IPS DF 6.9 (cell line): ENCODE results near the gene NRDC.
"Not testable (repeated sequence)": the region's sequence is repeated elsewhere in the genome, so short reads cannot be mapped to it uniquely, and the experiment has no call there.

Source experiments
- DNase-seq: peaks from one replicate; pipeline ENCODE4 v3.0.0-alpha.2; 2013; ENCODE audit warnings: low read depth, low spot score
- H3K27ac ChIP-seq: one replicate; pipeline ENCODE4 v1.5.1; 2013; ENCODE audit warnings: low read length, control low read depth
- H3K27me3 ChIP-seq: 2 replicates; pipeline ENCODE4 v1.6.1; 2013; ENCODE audit warnings: mild to moderate bottlenecking, low read length; ENCODE audit not compliant: control insufficient read depth, insufficient read depth
- H3K36me3 ChIP-seq: 2 replicates; pipeline ENCODE4 v1.6.1; 2013; ENCODE audit warnings: low read length; ENCODE audit not compliant: control insufficient read depth, insufficient read depth
- H3K4me1 ChIP-seq: 2 replicates; pipeline ENCODE4 v1.6.1; 2013; ENCODE audit warnings: low read length; ENCODE audit not compliant: control insufficient read depth, insufficient read depth
- H3K4me3 ChIP-seq: 2 replicates; pipeline ENCODE4 v1.5.1; 2013; ENCODE audit warnings: mild to moderate bottlenecking, low read length
- H3K9me3 ChIP-seq: 2 replicates; pipeline ENCODE4 v1.6.1; 2013; ENCODE audit warnings: low read length, inconsistent platforms; ENCODE audit not compliant: control insufficient read depth, insufficient read depth
- WGBS: extraction: QIAGEN DNeasy Blood & Tissue Kit; methylation state at CpG from one replicate; pipeline ENCODE4 v1.1.7; 2013; ENCODE audit warnings: mixed read lengths, missing lambda C conversion rate; ENCODE audit not compliant: insufficient read length, insufficient coverage; 5-methylcytosine and 5-hydroxymethylcytosine counted together

Gene NRDC

DNA sequence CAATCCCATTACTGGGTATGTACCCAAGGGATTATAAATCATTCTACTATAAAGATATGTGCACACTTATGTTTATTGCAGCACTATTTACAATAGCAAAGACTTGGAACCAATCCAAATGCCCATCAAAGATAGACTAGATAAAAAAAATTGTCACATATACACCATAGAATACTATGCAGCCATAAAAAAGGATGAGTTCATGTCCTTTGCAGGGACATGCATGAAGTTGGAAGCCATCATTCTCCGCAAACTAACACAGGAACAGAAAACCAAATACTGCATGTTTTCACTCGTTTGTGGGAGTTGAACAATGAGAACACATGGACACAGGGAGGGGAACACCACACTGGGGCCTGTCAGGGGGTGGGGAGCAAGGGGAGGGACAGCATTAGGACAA, 16.2 kb upstream of the NRDC start:
- H3K27ac ChIP-seq, H3K9me3 ChIP-seq, H3K27me3 ChIP-seq, H3K4me3 ChIP-seq, H3K36me3 ChIP-seq, DNase-seq, H3K4me1 ChIP-seq: not testable (repeated sequence)
- no CpG with 5 or more reads among the region's 2 CpGs for WGBS

- Histone ChIP-seq H3K9me3 (no peaks in the 10 kb centered on the region), H3K4me1 (no peaks in the 10 kb centered on the region; the same call in 1 of the 2 replicates), H3K27me3 (no peaks in the 10 kb centered on the region), H3K27ac (no peak overlapping the region), H3K36me3 (no peaks in the 10 kb centered on the region), H3K4me3 (peak overlapping the region; percentile 69)
- no peak for DNase-seq
- WGBS = no CpG with 5 or more reads among the region's 17 CpGs
These were observed 265 bp downstream of the NRDC start for GRCh38 chr1:51878308-51878615.

DNA sequence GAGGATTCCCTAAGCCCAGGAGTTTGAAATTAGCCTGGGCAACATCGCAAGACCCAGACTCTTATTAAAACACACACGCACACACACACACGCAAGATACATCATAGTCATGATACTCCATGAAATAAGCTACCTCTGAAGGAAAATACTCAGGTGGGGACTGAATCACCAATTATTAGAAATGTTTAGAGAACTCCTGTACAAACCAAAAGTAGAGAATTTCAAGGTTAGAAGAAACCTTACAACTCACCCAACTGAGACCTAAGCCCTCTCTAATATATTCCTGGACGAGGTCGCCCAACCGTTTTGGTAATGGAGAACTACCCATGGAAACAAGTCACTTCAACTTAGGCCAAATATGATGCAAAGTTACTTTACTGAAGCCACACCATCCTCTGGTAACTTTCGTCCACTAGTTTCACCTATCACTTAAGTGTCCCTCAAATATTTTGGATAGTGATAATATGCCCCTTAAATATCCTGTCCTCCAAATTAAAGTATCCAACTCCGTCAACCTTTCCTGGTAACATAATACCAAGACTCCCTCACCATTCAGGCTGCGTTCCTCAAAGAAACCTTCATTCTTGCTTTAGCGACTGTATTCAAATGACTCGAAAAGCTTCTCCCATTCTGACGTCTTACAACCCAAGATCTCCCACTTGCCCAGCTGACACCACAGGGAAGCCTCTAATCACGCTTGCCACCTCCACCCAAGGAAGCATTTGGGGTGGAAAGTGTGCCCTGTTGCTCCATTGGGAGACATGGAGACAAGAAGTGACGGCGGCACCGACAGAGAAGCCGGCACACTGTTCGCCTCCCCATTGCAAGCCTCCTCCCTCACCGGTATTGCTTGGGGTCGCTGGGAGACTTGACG, 856 bp downstream of the NRDC start:
- WGBS = no CpG with 5 or more reads among the region's 21 CpGs
- DNase-seq = no peak
- H3K9me3 ChIP-seq = no peaks in the 10 kb centered on the region
- H3K27me3 ChIP-seq = no peaks in the 10 kb centered on the region
- H3K4me1 ChIP-seq = no peaks in the 10 kb centered on the region; the same call in 1 of the 2 replicates
- no peaks in the 10 kb centered on the region for H3K36me3 ChIP-seq
- peak overlapping the region; percentile 69 for H3K4me3 ChIP-seq
- H3K27ac ChIP-seq = no peak overlapping the region

DNA sequence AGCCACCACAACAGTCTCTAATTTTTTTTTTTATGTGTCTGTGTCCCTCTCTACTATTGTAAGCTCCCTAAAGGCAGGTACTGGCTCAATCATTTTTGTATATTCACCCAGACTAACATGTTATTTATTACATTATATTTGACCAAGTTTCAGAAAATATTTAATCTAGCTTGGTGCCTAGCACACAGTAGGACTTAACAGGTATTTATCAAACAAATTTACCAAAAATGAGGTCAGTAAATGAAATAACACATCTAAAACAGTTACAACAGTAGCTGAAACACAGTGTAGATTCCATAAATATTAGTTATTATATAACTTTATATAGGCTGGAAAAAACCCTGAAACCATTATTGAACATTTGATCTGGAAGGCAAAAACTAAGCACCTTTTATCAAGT, 2.7 kb downstream of the NRDC start:
- no peak for DNase-seq
- Histone ChIP-seq H3K27ac (no peak overlapping the region), H3K36me3 (no peaks in the 10 kb centered on the region), H3K4me3 (no peak overlapping the region), H3K27me3 (no peaks in the 10 kb centered on the region), H3K9me3 (no peaks in the 10 kb centered on the region), H3K4me1 (no peaks in the 10 kb centered on the region; the same call in 1 of the 2 replicates)

DNA sequence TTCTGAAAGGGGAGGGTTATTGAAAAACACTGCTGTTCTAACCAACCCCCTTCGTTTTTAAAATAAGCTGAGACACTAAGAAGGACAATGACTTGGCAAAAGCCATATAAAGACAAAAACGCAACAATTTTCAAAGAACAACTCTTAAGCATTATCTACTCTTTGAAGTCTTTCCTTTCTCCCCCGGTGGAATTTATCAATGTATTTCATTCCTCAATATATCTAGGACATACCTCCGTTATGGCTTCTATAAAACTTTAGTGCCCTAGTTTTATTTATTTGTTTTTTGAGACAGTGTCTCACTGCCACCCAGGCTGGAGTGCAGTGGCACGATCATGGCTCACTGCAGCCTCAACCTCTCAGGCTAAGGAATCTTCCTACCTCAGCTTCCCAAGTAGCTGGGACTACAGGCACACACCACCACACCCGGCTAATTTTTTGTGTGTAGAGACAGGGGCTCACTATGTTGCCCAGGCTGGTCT, 3.2 kb downstream of the NRDC start:
- no CpG with 5 or more reads among the region's 6 CpGs for WGBS
- no peak overlapping the region for H3K27ac ChIP-seq
- no peak for DNase-seq
- no peaks in the 10 kb centered on the region for H3K36me3 ChIP-seq
- no peaks in the 10 kb centered on the region for H3K9me3 ChIP-seq
- no peak overlapping the region for H3K4me3 ChIP-seq
- H3K4me1 ChIP-seq = no peaks in the 10 kb centered on the region; the same call in 1 of the 2 replicates
- H3K27me3 ChIP-seq = no peaks in the 10 kb centered on the region

GRCh38 chr1:51873270-51873669, 5.3 kb downstream of the NRDC start:
- H3K27me3 ChIP-seq, H3K4me3 ChIP-seq, H3K27ac ChIP-seq, H3K4me1 ChIP-seq, H3K9me3 ChIP-seq, H3K36me3 ChIP-seq, DNase-seq: not testable (repeated sequence)
- no CpG with 5 or more reads among the region's 1 CpG for WGBS

DNA sequence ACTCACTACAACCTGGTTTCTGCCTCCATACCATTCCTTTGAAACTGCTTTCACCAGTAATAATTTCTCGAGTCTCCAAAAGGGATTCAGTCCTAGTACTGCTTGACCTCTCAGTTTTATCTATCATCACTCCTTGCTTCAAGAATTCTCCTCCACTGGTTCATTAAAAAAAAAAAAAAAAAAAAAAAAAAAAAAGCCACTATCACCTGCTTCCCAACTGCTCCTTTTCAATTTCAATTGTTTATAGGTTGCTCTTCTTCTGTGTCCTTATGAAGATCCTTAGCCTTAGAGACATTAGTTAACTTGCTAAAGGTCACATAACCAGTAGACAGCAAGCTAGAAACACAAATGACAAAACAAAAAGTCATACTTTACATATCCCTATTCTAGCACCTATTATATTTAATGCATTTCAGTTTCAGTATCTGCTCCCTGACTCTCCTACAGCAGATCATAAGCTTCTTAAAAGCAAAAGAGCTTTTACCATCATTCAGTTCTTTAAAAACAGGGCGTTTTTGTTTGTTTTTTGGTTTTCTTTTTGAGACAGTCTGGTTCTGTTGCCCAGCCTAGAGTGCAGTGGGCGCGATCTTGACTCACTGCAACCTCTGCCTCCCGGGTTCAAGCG, 7.1 kb downstream of the NRDC start:
- no CpG with 5 or more reads among the region's 6 CpGs for WGBS
- H3K4me3 ChIP-seq = no peak overlapping the region
- H3K9me3 ChIP-seq = no peaks in the 10 kb centered on the region
- H3K27ac ChIP-seq = no peak overlapping the region
- H3K4me1 ChIP-seq = no peaks in the 10 kb centered on the region
- no peaks in the 10 kb centered on the region for H3K36me3 ChIP-seq
- no peak for DNase-seq
- H3K27me3 ChIP-seq = no peaks in the 10 kb centered on the region

DNA sequence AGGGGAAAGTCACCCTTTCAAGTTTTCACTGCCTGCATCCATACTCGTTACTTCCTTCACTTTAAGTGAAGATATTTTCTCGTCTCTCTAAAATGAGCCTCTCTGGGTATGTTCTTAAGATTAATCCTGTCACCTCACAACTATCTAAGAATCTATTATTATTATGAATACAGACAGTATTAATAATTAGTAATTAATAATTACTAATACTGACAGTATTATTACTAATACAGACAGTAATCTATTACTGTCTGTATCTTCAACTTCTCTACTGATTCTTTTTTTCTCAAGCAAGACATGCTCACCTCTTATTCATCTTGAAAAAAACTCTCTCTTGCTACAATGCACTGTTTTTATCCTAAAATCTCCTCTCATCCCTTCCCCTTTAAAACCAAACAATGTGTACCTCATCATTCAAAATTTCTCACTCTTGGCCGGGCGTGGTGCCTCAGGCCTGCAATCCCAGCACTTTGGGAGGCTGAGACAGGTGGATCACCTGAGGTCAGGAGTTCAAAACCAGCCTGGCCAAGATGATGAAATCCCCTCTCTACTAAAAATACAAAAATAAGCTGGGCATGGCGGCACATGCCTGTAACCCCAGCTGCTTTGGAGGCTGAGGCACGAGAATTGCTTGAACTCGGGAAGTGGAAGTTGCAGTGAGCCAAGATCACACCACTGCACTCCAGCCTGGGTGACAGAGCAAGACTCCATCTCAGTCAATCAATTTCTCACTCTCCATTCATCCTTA, 7.8 kb downstream of the NRDC start:
- DNase-seq = no peak
- Histone ChIP-seq H3K9me3 (no peaks in the 10 kb centered on the region), H3K4me1 (no peaks in the 10 kb centered on the region), H3K4me3 (no peak overlapping the region), H3K27me3 (no peaks in the 10 kb centered on the region), H3K36me3 (no peaks in the 10 kb centered on the region), H3K27ac (no peak overlapping the region)
- no CpG with 5 or more reads among the region's 7 CpGs for WGBS

- Histone ChIP-seq H3K4me1 (no peaks in the 10 kb centered on the region), H3K36me3 (no peaks in the 10 kb centered on the region), H3K9me3 (no peaks in the 10 kb centered on the region), H3K27ac (no peak overlapping the region), H3K4me3 (no peak overlapping the region), H3K27me3 (no peaks in the 10 kb centered on the region)
- no CpG with 5 or more reads among the region's 4 CpGs for WGBS
- no peak for DNase-seq
These were observed 10.9 kb downstream of the NRDC start for GRCh38 chr1:51867479-51868232.

DNA sequence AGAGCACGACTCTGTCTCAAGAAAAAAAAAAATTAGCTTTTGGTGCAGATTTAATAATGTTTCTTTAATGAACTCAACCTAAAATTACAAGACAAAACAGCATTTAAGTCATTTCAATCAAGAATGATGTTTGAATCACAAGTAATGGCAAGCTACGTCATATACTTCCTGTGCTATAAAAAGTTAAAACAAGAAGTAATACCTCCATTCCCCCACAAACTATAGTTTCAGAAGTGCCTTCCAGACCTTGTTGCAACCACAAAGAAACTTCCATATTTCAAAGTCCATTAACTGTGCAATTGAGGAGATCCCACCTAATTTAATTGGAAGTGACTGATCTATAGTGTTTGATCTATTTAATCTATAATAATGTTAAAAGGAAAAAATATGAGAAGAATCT, 15.1 kb downstream of the NRDC start:
- H3K4me3 ChIP-seq = no peak overlapping the region
- H3K27ac ChIP-seq = no peak overlapping the region
- H3K27me3 ChIP-seq = no peaks in the 10 kb centered on the region
- no peaks in the 10 kb centered on the region for H3K9me3 ChIP-seq
- H3K36me3 ChIP-seq = no peaks in the 10 kb centered on the region
- H3K4me1 ChIP-seq = peaks cover 3% of the 10 kb centered on the region; the same call in 1 of the 2 replicates
- no CpG with 5 or more reads among the region's 2 CpGs for WGBS
- no peak for DNase-seq
